Mesothelial cell of epicardium (in vitro differentiated cells): ENCODE measurements around the gene WHRN. TPM values are rescaled to one million over a fixed set of nuclear protein-coding genes. Genes with fewer than 3 reads are reported as not detected.

ENCODE experiments used
- DNase-seq, 2 experiments: peaks; one replicate each; pipeline ENCODE4 v3.0.0; 2021; ENCODE audit warnings: low spot score in 2 of 2; ENCODE audit not compliant: unreplicated experiment in 2 of 2
- H3K27ac Mint-ChIP-seq: 2 replicates; pipeline ENCODE4 v1.8.0; 2021; ENCODE audit warnings: mixed read lengths
- H3K27me3 Mint-ChIP-seq: 2 replicates; pipeline ENCODE4 v1.8.0; 2021; ENCODE audit warnings: low read depth, mixed read lengths
- H3K36me3 Mint-ChIP-seq: 2 replicates; pipeline ENCODE4 v1.8.0; 2021; ENCODE audit warnings: mixed read lengths
- H3K4me1 Mint-ChIP-seq: 2 replicates; pipeline ENCODE4 v1.8.0; 2021; ENCODE audit warnings: mixed read lengths
- H3K4me3 Mint-ChIP-seq: 2 replicates; pipeline ENCODE4 v1.8.0; 2021; ENCODE audit warnings: mild to moderate bottlenecking, moderate library complexity, mixed read lengths
- H3K9me3 Mint-ChIP-seq: 2 replicates; pipeline ENCODE4 v1.8.0; 2021; ENCODE audit warnings: mixed read lengths
- total RNA-seq: library from RNA; stranded (reverse); gene quantifications from 3 replicates; pipeline ENCODE4 v1.2.1, GENCODE V29; 2021
- TF ChIP-seq, protein P1 (sequence below): fragments of 200-600 bp; sonication (generic); IDR thresholded peaks from one replicate; pipeline ENCODE4 v1.5.0; 2021; ENCODE audit warnings: antibody characterized with exemption; ENCODE audit not compliant: unreplicated experiment

The WHRN gene
- total RNA-seq, 1 donor from 2014 or later, result 25.5 TPM

- no peak for DNase-seq
- no peak overlapping the region for H3K4me3 Mint-ChIP-seq
- H3K27me3 Mint-ChIP-seq, result no peaks in the 10 kb centered on the region
- TF ChIP-seq, protein P1, sequence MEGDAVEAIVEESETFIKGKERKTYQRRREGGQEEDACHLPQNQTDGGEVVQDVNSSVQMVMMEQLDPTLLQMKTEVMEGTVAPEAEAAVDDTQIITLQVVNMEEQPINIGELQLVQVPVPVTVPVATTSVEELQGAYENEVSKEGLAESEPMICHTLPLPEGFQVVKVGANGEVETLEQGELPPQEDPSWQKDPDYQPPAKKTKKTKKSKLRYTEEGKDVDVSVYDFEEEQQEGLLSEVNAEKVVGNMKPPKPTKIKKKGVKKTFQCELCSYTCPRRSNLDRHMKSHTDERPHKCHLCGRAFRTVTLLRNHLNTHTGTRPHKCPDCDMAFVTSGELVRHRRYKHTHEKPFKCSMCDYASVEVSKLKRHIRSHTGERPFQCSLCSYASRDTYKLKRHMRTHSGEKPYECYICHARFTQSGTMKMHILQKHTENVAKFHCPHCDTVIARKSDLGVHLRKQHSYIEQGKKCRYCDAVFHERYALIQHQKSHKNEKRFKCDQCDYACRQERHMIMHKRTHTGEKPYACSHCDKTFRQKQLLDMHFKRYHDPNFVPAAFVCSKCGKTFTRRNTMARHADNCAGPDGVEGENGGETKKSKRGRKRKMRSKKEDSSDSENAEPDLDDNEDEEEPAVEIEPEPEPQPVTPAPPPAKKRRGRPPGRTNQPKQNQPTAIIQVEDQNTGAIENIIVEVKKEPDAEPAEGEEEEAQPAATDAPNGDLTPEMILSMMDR, result no peak
- peaks cover 3% of the 10 kb centered on the region for H3K9me3 Mint-ChIP-seq
- H3K27ac Mint-ChIP-seq, result no peak overlapping the region
- peaks cover 5% of the 10 kb centered on the region for H3K4me1 Mint-ChIP-seq
- peaks cover 21% of the 10 kb centered on the region for H3K36me3 Mint-ChIP-seq
Observed at GRCh38 chr9:114471157-114471556, 34.1 kb downstream of the WHRN start.

GRCh38 chr9:114470581-114470980 is 34.7 kb downstream of the WHRN start:
- no peak overlapping the region for H3K4me3 Mint-ChIP-seq
- peaks cover 20% of the 10 kb centered on the region for H3K36me3 Mint-ChIP-seq
- H3K9me3 Mint-ChIP-seq, result peaks cover 3% of the 10 kb centered on the region
- H3K4me1 Mint-ChIP-seq, result peaks cover 5% of the 10 kb centered on the region
- no peak for DNase-seq
- no peaks in the 10 kb centered on the region for H3K27me3 Mint-ChIP-seq
- H3K27ac Mint-ChIP-seq, result no peak overlapping the region
- TF ChIP-seq, protein P1, result no peak

GRCh38 chr9:114470121-114470520 is 35.2 kb downstream of the WHRN start:
- Mint-ChIP-seq H3K27ac (no peak overlapping the region), H3K9me3 (peaks cover 3% of the 10 kb centered on the region), H3K4me1 (peaks cover 5% of the 10 kb centered on the region), H3K4me3 (no peak overlapping the region), H3K27me3 (no peaks in the 10 kb centered on the region), H3K36me3 (peaks cover 20% of the 10 kb centered on the region)
- no peak for DNase-seq
- TF ChIP-seq, protein P1, result no peak

GRCh38 chr9:114469091-114469853 is 36.0 kb downstream of the WHRN start:
- no peaks in the 10 kb centered on the region for H3K27me3 Mint-ChIP-seq
- H3K4me3 Mint-ChIP-seq, result no peak overlapping the region
- no peak overlapping the region for H3K27ac Mint-ChIP-seq
- peaks cover 28% of the 10 kb centered on the region for H3K36me3 Mint-ChIP-seq
- TF ChIP-seq, protein P1, result no peak
- peaks cover 3% of the 10 kb centered on the region for H3K9me3 Mint-ChIP-seq
- peaks cover 5% of the 10 kb centered on the region for H3K4me1 Mint-ChIP-seq
- DNase-seq, result no peak

- Mint-ChIP-seq H3K27me3 (no peaks in the 10 kb centered on the region), H3K9me3 (peaks cover 3% of the 10 kb centered on the region), H3K4me1 (peaks cover under 1% of the 10 kb centered on the region), H3K36me3 (peaks cover 34% of the 10 kb centered on the region), H3K4me3 (no peak overlapping the region), H3K27ac (no peak overlapping the region)
- no peak for DNase-seq
- TF ChIP-seq, protein P1, result no peak
Observed at GRCh38 chr9:114467910-114468309, 37.4 kb downstream of the WHRN start.
